HG02763 (cell line): ENCODE results near the gene ABHD11.
"Not testable (repeated sequence)": the region's sequence is repeated elsewhere in the genome, so short reads cannot be mapped to it uniquely, and the experiment has no call there.

Experiments used
- ATAC-seq: cut with Tn5 transposase; IDR thresholded peaks from one replicate; pipeline ENCODE4 v1.9.1; 2021; ENCODE audit warnings: mild to moderate bottlenecking, moderate library complexity; ENCODE audit not compliant: unreplicated experiment

ABHD11 gene, protein sequence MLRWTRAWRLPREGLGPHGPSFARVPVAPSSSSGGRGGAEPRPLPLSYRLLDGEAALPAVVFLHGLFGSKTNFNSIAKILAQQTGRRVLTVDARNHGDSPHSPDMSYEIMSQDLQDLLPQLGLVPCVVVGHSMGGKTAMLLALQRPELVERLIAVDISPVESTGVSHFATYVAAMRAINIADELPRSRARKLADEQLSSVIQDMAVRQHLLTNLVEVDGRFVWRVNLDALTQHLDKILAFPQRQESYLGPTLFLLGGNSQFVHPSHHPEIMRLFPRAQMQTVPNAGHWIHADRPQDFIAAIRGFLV

DNA sequence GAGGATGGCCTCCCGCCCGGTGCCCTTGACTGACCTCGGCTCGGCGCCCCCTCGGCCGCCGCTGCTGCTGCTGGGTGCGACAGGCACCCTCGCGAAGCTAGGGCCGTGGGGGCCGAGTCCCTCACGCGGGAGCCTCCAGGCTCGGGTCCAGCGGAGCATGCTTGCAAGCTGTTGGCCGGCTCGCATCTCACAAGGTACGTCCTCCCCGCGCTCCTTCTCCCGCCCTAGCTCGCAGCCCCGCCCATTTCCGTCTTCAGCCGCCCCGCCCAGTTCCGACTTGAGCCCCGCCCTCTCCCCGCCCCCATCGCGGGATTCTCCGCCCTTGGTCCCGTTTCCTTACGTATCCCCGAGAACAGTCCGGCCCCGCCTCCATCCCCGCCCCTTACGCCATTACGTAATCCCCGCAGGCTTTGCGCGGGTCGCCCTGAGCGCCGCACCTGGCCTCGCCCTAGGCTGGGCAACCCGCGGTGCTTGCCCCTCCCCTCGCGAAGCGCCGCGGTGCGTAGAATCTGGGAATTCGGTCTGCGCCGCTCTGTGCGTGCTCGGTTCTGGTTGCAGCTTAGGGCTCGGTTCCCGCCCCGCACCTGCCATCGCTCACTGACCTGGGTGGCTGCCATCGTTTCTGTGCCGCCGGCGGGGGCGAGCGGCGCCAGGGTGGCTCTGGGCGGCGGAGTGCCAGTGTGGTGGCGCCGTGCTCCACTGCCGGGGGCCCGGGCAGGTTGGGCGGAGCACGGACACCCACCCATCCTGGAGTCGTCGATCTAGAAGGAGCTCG is at the start of gene ABHD11:
Gene ABHD11 (minus strand): TSS at position 191 of the 775 bp plus-strand sequence. CDS start 32 bp downstream, at position 159.
- ATAC-seq, result peak; percentile 89

DNA sequence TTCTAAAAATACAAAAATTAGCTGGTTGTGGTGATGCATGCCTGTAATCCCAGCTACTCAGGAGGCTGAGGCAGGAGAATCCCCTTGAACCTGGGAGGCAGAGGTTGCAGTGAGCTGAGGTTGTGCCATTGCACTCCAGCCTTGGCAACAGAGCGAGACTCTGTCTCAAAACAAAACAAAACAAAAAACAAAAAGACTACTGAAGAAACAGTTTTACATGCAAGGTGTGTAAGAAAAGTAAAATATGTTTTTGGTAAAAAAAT is 49.1 kb upstream of the ABHD11 start:
- not testable (repeated sequence) for ATAC-seq

DNA sequence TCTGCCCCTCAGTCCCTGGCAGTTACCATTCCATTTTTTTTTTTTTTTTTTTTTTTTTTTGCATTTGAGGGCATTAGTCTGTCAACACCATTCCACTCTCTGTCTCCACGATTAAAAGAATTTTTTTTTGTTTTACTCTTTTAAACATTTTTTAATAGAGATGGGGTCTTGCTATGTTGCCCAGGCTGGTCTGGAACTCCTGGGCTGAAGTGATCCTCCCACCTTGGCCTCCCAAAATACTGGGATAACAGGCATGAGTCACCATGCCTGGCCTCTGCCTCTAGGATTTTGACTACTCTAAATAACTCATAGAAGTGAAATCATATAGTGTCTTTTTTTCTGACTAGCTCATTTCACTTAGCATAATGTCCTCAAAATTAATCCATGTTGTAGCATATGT is 48.0 kb upstream of the ABHD11 start:
- ATAC-seq, result no peak

DNA sequence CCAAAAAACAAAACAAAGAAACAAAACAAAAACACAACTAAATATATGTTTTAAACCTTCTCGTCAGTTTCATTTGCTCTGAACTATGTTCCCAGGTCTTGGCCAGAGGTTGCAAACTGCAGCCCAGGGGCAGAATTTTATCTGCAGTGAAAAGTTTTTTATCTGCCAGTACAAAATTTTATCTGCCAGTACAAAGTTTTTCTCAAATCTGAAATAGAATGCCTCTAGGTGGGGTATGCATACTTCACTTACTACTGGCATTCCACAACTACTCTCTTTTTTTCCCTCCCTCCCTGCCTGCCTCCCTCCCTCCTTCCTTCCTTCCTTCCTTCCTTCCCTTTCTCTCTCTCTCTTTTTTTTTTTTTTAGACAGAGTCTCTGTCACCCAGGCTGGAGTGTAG is 40.9 kb upstream of the ABHD11 start:
- ATAC-seq, result no peak

DNA sequence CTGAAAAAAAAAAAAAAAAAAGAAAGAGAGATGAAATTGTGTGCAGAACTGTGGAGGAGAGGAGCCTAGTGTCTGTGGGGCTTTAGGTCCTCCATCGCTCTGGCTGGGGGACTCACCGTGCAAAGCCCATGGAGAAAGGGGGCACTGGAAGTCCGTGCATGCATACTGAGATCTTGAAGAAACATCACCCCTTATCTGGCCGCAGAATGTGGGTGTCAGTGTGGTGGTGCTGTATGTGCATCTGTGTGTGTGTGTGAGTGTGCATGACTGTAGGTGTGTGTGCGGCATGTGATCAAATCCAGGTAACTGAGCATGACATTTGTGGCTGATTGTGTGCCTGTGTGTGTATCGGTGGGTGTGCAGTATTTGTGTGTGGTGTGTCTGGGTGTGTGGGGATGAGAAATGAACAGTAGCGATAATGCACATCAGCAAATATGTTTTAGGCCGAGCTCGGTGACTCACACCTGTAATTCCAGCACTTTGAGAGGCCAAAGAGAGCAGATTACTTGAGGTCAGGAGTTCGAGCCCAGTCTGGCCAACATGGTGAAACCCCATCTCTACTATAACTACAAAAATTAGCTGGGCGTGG is 40.3 kb upstream of the ABHD11 start:
- no peak for ATAC-seq

DNA sequence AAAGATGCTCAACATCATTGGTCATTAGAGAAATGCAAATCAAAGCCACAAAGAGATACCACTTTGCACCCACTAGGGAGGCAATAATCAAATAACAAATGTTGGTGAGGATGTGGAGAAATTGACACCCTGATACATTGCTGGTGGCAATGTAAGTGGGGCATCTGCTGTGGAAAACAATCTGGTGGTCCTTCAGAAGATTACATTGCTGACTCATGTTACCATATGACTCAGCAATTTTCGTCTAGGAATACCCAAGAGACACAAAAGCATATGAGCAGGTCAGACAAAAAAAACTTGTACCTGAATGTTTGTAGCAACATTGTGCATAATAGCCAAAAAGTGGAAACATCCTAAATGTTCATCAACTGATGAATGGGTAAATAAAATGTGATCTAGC is 36.3 kb upstream of the ABHD11 start:
- no peak for ATAC-seq

DNA sequence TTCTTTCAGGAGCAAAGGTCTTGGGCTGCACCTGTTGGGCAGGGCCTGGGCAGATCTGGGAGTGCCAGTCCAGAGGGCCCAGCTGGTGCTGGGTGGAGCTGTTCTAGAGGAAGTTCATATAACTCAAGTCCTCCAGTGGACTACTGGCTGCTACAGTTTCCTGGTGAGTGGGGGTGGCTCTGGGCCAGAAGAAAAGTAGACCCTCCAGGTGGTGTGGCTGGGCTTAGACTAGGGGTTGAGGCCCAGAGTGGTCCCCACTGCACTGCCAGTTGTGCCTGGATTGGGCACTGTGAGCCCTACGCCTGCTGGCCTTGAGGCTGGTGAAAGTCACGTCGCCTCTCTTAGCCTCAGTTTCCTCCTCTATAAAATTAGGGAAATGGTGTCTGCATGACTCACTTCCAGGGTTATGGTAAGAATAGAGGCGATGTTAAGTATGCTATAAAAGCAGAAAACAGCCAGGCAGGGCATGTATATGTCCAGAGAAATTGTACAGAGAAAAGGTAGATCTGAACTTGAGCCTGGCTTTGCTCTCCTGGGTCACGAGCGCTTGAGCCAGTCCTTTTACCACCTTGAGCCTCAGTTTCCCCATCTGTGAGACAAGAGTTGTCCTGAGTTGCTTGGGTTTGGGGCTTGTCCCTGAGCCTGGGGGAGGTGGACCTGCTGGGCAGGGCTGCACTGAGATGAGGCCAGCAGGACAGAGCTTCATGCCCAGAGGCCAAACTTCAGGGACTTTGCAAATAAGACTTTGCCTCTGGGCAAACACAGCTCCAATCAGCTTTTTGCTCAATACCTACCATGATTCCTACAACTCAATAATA is 35.3 kb upstream of the ABHD11 start:
- ATAC-seq, result no peak

DNA sequence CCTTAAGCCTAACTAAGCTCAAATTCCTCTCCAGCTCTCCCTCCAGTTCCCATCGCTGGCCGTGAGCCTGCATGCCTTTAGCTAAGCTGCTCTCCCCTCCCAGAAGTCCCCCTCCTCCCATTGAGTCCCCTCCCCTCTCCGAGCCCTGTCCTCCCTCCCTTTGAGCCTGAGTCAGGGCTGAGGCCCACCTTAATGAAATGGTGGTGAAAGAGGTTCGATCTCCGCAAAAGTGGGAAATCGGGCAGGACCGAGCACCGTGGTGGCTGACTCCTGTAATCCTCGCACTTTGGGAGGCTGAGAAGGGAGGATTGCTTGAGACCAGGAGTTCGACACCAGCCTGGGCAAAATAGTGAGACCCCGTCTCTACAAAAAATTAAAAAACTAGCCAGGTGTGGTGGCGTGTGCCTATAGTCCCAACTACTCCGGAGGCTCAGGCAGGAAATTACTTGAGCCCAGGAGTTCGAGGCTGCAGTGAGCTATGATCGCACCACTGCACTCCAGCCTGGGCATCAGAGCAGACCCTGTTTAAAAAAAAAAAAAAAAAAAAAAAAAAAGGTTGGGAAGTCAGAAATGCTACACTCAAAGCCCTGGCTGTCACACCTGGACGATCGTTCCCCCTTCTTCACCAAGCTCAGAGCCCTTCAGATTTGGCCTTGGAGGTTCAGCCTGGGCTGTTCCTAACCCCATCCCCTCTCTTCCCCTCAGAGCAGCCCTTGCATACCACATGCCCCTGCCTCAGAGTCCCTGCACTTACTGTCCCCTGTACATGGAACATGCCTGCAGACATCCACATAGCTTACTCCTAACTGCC is 32.5 kb upstream of the ABHD11 start:
- no peak for ATAC-seq

DNA sequence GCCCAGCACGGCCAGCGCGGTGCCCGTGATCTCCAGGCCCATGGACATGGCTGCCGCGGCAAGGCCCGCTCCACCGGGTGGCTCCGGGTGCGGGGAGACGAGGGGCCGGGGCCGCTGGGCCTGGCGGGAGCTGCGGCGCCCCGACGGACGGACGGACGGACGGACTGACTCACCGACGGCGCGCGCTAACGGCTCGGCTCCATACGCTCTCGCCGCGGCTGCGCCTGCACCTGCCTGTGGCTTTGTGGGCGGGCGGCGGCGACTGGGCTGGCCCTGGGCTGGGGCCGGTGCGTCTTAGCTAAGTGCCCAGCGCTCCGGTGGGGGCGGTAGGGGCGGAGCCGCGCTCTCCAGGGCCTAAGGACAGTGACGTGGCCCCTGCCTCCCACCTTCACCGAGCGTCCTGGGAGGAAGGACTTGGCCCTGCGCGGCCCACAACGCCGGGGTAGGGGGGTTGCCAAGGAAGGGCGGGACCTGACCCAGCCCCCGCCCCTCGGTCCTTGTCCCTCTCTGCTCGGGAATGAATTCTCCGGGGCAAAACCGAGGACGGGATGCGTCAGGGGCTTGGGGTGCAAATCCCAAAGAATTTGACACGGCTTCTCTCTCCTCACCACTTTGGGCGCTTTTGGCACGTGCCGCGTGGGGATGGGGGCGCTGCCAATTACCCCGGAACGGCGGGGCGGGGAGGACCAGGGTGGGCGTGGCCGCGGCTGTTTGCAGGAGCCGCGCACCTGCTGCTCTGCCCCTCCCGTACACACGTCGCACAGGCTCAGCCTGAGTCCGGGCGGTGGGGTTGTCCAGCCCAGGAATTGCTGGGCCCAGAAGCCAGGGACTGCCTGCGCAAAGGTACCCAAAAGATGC is 31.6 kb upstream of the ABHD11 start, which contains the start of gene CLDN3:
Gene CLDN3 (minus strand): TSS at position 269 of the 858 bp plus-strand sequence. CDS start 221 bp downstream, at position 48.
- ATAC-seq, result no peak

DNA sequence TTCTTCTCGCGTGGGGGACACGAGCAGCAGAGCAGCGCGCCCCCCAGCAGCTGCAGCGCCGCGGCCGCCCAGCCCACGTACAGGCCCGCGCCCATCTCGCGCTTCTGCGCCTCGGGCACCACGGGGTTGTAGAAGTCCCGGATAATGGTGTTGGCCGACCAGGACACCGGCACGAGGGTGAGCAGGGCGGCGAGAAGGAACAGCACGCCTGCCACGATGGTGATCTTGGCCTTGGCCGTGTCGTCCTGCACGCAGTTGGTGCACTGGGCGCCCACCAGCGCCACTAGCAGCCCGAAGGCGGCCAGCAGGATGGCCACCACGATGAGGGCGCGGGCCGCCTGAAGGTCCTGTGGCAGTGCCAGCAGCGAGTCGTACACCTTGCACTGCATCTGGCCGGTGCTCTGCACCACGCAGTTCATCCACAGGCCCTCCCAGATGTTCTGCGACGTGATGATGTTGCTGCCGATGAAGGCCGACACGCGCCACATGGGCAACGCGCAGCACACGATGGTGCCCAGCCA is 30.9 kb upstream of the ABHD11 start:
- ATAC-seq, result no peak

DNA sequence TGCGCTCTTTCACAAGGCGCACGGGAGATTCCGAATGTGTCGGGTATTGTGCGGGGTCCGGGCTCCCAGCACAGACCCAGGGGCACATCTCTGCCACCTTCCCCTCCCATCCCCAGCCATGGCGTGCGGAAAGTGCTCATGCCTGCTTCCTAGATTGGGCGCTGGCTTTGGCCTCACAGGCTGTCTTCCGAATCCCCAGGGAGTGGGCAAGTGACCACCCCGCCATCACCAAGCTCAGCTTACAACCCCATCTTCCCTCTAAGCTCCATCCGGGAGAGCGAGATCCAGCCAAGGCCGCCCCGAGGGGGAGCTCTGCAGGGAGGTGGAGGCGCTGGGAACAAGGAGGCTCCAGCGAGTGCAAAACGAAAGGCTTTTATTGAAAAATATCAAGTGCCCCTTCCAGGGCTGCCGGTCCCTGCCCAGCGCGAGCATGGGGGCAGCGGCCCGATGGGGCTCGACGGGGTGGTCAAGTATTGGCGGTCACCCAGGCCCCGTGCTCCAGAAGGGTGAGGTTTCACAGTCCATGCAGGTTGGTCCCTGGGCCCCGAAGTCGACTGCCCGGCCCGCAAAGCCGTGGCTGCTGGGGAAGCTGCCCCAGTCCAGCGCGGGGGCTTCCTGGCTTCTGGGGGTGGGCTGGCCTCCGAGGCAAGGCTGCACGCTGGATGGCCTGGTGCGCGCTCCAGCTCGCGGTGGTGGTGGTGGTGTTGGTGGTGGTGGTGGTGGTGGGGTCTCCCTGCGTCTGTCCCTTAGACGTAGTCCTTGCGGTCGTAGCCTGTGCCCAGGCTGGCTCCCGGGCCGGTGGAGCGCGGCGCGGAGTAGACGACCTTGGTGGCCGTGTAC is 30.3 kb upstream of the ABHD11 start:
- ATAC-seq, result no peak

DNA sequence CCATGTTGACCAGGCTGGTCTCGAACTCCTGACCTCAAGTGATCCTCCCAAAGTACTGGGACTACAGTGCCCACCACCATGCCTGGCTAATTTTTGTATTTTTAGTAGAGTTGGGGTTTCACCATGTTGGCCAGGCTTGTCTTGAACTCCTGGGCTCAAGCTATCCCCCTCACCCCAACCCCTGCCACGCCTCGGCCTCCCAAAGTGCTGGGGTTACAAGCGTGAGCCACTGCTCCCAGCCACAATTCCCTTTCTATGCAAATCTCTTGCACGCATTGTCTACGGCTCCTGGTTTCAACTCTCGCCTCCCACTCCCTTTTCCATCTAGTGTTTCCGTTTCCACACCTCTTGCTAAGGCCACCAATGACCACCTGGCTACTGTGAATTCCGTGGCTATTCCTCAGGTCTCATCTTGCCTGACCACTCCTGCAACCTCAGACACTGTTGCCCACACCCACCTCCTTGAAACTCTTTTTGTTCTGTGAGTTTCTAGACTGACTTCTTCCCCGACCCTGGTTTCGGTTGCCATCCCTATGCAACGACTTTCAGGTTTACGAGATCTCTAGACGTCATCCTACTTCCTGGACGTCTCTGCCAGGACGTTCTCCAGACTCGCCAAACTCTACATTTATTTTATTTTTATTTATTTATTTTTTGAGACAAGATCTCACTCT is 28.1 kb upstream of the ABHD11 start:
- no peak for ATAC-seq

DNA sequence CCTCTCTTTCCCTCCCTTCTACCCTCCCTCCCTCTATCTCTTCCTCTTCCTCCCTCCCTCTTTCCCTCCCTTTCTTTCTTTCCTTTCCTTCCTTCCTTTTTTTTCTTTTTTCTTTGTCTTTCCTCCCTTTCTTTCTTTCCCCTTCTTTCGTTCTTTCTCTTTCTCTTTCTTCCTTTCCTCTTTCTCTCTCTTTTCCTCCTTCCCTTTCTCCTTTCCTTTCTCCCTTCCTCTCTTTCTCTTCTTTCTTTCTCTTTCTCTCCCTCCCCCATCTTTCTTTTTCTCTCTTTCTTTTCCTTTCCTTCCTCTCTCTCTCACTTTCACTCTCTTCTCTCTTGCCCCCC is 24.0 kb upstream of the ABHD11 start:
- ATAC-seq, result no peak

DNA sequence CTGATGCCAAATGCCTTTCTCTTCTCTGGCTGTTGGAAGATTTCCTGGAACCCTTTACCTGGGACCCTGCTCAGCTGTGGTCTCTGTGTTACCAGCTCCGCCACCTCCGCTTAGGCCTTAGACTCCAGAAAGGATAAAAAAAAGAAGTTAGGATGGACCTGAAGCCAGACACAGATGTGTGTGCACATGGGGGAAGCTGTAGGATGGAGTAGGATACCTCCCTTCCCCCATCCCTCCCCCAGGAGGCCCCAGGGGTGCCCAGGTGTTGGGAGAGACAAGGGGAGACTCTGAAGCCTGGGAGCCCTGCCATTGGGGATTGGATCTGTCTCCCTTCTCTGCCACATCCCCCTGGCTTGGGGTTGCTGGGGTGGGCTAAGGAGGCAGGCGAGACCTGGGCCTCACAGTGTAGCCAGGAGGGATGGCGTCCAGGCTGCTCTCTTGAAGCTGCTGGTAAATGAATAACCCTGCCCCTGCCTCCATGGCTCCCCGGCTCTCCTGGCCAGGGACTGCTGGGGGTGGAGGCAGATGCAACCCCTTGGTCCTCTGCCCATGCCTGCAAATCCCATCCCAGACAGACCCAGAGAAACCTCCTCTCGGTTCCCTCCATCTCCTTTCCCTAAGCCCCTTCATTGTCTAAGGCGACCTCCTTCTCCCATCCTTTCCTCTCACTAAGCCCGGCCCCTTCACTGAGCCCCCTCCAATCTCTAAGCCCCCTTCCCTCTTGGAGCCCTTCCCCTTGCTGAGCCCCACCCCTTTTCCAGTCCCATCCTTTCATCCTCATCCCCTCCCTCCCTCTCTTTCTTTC is 23.5 kb upstream of the ABHD11 start:
- ATAC-seq, result no peak

DNA sequence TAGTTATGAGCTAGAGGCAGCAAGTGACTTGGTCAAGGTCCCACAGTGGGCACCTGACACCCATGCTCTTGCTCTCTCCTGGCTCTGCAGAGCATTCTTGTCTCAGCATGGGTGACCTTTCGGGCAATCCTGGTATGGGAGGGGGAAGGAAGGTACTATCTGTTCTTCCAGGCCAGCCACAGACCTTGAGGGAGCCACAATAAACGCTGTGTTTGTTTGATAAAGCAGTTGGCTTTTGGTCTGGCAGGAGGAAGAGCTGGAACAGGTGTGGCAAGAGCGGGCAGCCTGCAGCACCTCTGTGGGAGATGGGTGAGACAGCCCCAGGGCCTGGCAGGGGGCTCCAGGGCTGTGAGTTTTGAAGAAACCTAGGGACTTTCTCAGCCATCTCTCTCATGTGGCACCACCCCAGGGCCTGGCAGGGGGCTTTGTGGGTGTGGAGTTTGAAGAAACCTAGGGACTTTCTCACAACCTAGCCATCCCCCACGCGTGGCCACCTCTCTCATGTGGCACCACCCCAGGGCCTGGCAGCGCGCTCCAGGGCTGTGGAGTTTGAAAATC is 20.1 kb upstream of the ABHD11 start:
- no peak for ATAC-seq

DNA sequence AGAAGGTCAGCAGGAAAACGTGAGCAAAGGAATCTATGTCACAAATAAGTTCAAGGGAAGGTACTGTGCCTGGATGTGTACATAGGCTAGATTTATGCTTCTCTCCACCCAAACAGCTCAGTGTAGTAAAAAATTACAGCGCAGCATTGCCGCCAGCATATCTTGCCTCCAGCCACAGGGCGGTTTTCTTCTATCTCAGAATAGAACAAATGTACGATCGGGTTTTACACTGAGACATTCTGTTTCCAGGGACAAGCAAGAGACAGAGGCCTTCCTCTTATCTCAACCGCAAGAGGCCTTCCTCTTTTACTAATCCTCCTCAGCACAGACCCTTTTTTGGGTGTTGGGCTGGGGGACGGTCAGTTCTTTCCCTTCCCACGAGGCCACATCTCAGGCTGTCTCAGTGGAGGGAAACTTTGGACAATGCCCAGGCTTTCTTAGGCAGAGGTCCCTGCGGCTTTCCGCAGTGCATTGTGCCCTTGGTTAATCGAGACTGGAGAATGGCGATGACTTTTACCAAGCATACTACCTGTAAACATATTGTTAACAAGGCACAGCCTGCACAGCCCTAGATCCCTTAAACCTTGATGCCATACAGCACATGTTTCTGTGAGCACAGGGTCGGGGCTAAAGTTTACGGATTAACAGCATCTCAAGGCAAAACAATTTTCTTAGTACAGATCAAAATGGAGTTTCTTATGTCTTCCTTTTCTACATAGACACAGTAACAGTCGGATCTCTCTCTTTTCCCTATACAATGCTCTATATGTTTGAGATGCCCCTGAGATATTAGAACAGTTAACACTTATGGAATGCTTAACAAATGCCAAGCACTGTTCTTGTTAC is 11.6 kb upstream of the ABHD11 start:
- no peak for ATAC-seq
